Glomerular endothelial cell (primary cell): ENCODE results near the gene CPZ. TPM values are rescaled to one million over a fixed set of nuclear protein-coding genes. Genes with fewer than 3 reads are reported as not detected.
"Not testable (repeated sequence)": the region's sequence is repeated elsewhere in the genome, so short reads cannot be mapped to it uniquely, and the experiment has no call there.

Experiments
- DNase-seq: peaks from one replicate; pipeline ENCODE4 v3.0.0-alpha.2; 2011; ENCODE audit warnings: low read depth, low spot score; ENCODE audit errors: extremely low read depth
- total RNA-seq: library from RNA; depleted of rRNA; stranded (reverse); fragments of >200 nt; gene quantifications from 2 replicates; pipeline ENCODE4 v1.2.3, GENCODE V29; 2015

Gene CPZ
- total RNA-seq, 1 donor from 2014 or later = 0.64 TPM

- no peak for DNase-seq
These were observed 16.3 kb downstream of the CPZ start for GRCh38 chr4:8608714-8609391.

GRCh38 chr4:8609406-8609805, 16.8 kb downstream of the CPZ start:
- no peak for DNase-seq

- no peak for DNase-seq
These were observed 17.3 kb downstream of the CPZ start for GRCh38 chr4:8609824-8610350.

- no peak for DNase-seq
These were observed 18.5 kb downstream of the CPZ start for GRCh38 chr4:8610858-8611616.

- no peak for DNase-seq
These were observed 20.1 kb downstream of the CPZ start for GRCh38 chr4:8612646-8613045.

- DNase-seq = no peak
These were observed 21.1 kb downstream of the CPZ start for GRCh38 chr4:8613421-8614364.

- no peak for DNase-seq
These were observed 22.0 kb downstream of the CPZ start for GRCh38 chr4:8614365-8615193.

GRCh38 chr4:8615366-8615765, 22.8 kb downstream of the CPZ start:
- no peak for DNase-seq

GRCh38 chr4:8615921-8616787, 23.6 kb downstream of the CPZ start:
- no peak for DNase-seq

GRCh38 chr4:8616831-8617230, 24.3 kb downstream of the CPZ start:
- DNase-seq = no peak

GRCh38 chr4:8617486-8618040, 25.0 kb downstream of the CPZ start:
- no peak for DNase-seq

GRCh38 chr4:8618421-8618820, 25.9 kb downstream of the CPZ start:
- DNase-seq = no peak

GRCh38 chr4:8618961-8619720, 26.6 kb downstream of the CPZ start:
- DNase-seq = no peak

GRCh38 chr4:8621135-8621534, 28.6 kb downstream of the CPZ start:
- DNase-seq = not testable (repeated sequence)

- not testable (repeated sequence) for DNase-seq
These were observed 32.2 kb downstream of the CPZ start for GRCh38 chr4:8624601-8625272.

- not testable (repeated sequence) for DNase-seq
These were observed 37.8 kb downstream of the CPZ start for GRCh38 chr4:8630240-8630905.

- DNase-seq = not testable (repeated sequence)
These were observed 39.3 kb downstream of the CPZ start for GRCh38 chr4:8631896-8632295.
